HEK293 (cell line): ENCODE results near the gene TMEM60.

Source experiments
- CTCF ChIA-PET: fragments of 350-600 bp; formaldehyde crosslinking; extraction: SDS; loops from one replicate; lab custom pipeline; 2021; ENCODE audit warnings: antibody characterized with exemption; lab: Yijun Ruan, JAX
- POLR2A ChIA-PET: fragments of 300-600 bp; formaldehyde crosslinking; extraction: SDS; loops from one replicate; lab custom pipeline; 2020; ENCODE audit warnings: antibody characterized with exemption, inconsistent platforms; lab: Yijun Ruan, JAX
- H3K27ac ChIP-seq: fragments of 200-500 bp; sonication (Bioruptor generic); 2 replicates; pipeline ENCODE4 v1.5.1; 2014; ENCODE audit warnings: low read depth, low read length, control low read depth, inconsistent platforms; ENCODE audit errors: extremely low read depth
- H3K36me3 ChIP-seq, 2 experiments: fragments of 200-500 bp in 1 of 2; sonication (Bioruptor generic) in 1 of 2; 1 replicate in 1 of 2; 2 replicates in 1 of 2; pipeline ENCODE4 v1.5.1; 2014 to 2017; ENCODE audit warnings: inconsistent platforms in 2 of 2, low read length in 2 of 2; ENCODE audit not compliant: control insufficient read depth in 2 of 2, insufficient read depth in 1 of 2
- H3K4me1 ChIP-seq: fragments of 200-500 bp; sonication (Bioruptor generic); 2 replicates; pipeline ENCODE4 v1.5.1; 2014; ENCODE audit warnings: mild to moderate bottlenecking, low read length, inconsistent platforms; ENCODE audit not compliant: control insufficient read depth, insufficient read depth
- H3K4me3 ChIP-seq: 2 replicates; pipeline ENCODE4 v1.5.1; 2011; ENCODE audit warnings: low read depth, mild to moderate bottlenecking, control low read depth, low read length, moderate library complexity
- H3K9me3 ChIP-seq: fragments of 200-500 bp; sonication (Bioruptor generic); 2 replicates; pipeline ENCODE4 v1.5.1; 2014; ENCODE audit warnings: low read depth, low read length, inconsistent platforms; ENCODE audit not compliant: control insufficient read depth, insufficient read depth
- FEZF1 ChIP-seq: fragments of 450-650 bp; formaldehyde crosslinking; IDR thresholded peaks from 2 replicates; pipeline ENCODE4 v1.5.1; 2016; ENCODE audit warnings: missing biosample characterization, missing genetic modification characterization
- KLF1 ChIP-seq: fragments of 450-650 bp; formaldehyde crosslinking; IDR thresholded peaks from 2 replicates; pipeline ENCODE4 v1.5.1; 2016; ENCODE audit warnings: missing biosample characterization, missing genetic modification characterization
- PRDM1 ChIP-seq: fragments of 450-650 bp; formaldehyde crosslinking; IDR thresholded peaks from 2 replicates; pipeline ENCODE4; 2016; ENCODE audit warnings: missing biosample characterization, missing genetic modification characterization
- PRDM6 ChIP-seq: fragments of 450-650 bp; formaldehyde crosslinking; IDR thresholded peaks from 2 replicates; pipeline ENCODE4 v1.5.1; 2017; ENCODE audit warnings: missing biosample characterization, missing genetic modification characterization
- YY1 ChIP-seq: fragments of 450-650 bp; formaldehyde crosslinking; IDR thresholded peaks from 2 replicates; pipeline ENCODE4 v1.5.1; 2018; ENCODE audit warnings: missing biosample characterization, missing genetic modification characterization
- ZBTB26 ChIP-seq: fragments of 450-650 bp; formaldehyde crosslinking; optimal IDR thresholded peaks from 2 replicates; pipeline ENCODE3; 2016; ENCODE audit warnings: missing biosample characterization, mild to moderate bottlenecking, missing genetic modification characterization
- ZEB2 ChIP-seq: fragments of 450-650 bp; formaldehyde crosslinking; IDR thresholded peaks from 2 replicates; pipeline ENCODE4 v1.5.1; 2016; ENCODE audit warnings: missing biosample characterization, missing genetic modification characterization
- ZNF211 ChIP-seq: fragments of 450-650 bp; formaldehyde crosslinking; IDR thresholded peaks from 2 replicates; pipeline ENCODE4 v1.5.1; 2016; ENCODE audit warnings: low read depth, missing biosample characterization, missing genetic modification characterization
- ZNF354C ChIP-seq: fragments of 450-650 bp; formaldehyde crosslinking; IDR thresholded peaks from 2 replicates; pipeline ENCODE4 v1.5.1; 2016; ENCODE audit warnings: missing biosample characterization, missing genetic modification characterization, low read depth, borderline replicate concordance
- ZNF366 ChIP-seq: fragments of 450-650 bp; formaldehyde crosslinking; conservative IDR thresholded peaks from 2 replicates; pipeline ENCODE4 v1.5.1; 2016; ENCODE audit warnings: missing biosample characterization, missing genetic modification characterization
- ZNF529 ChIP-seq: fragments of 450-650 bp; formaldehyde crosslinking; IDR thresholded peaks from 2 replicates; pipeline ENCODE4 v1.5.1; 2017; ENCODE audit warnings: missing genetic modification characterization, missing biosample characterization; ENCODE audit not compliant: insufficient replicate concordance
- ZNF549 ChIP-seq: fragments of 450-650 bp; IDR thresholded peaks from 2 replicates; pipeline ENCODE4 v1.5.1; 2018; ENCODE audit warnings: missing biosample characterization, missing genetic modification characterization, mild to moderate bottlenecking, inconsistent platforms, moderate library complexity
- ZNF561 ChIP-seq: fragments of 450-650 bp; IDR thresholded peaks from 2 replicates; pipeline ENCODE4 v1.5.1; 2018; ENCODE audit warnings: missing biosample characterization, missing genetic modification characterization, borderline replicate concordance
- ZNF621 ChIP-seq: fragments of 450-650 bp; formaldehyde crosslinking; IDR thresholded peaks from 2 replicates; pipeline ENCODE4 v1.5.1; 2017; ENCODE audit warnings: missing biosample characterization, missing genetic modification characterization
- ZNF677 ChIP-seq: fragments of 450-650 bp; IDR thresholded peaks from 2 replicates; pipeline ENCODE4 v1.5.0; 2018; ENCODE audit warnings: missing biosample characterization, mild to moderate bottlenecking, missing genetic modification characterization, moderate library complexity
- ZNF747 ChIP-seq: fragments of 450-650 bp; formaldehyde crosslinking; IDR thresholded peaks from 2 replicates; pipeline ENCODE4 v1.5.1; 2016; ENCODE audit warnings: missing biosample characterization, missing genetic modification characterization
- ZNF785 ChIP-seq: fragments of 450-650 bp; formaldehyde crosslinking; IDR thresholded peaks from 2 replicates; pipeline ENCODE4 v1.5.1; 2016; ENCODE audit warnings: missing biosample characterization, missing genetic modification characterization
- ZNF830 ChIP-seq: fragments of 450-650 bp; IDR thresholded peaks from 2 replicates; pipeline ENCODE4 v1.5.0; 2018; ENCODE audit warnings: missing biosample characterization, missing genetic modification characterization, low read depth, mild to moderate bottlenecking, moderate library complexity
- ZNF843 ChIP-seq: fragments of 450-650 bp; formaldehyde crosslinking; IDR thresholded peaks from 2 replicates; pipeline ENCODE4 v1.5.1; 2016; ENCODE audit warnings: missing biosample characterization, missing genetic modification characterization
- ZSCAN4 ChIP-seq: fragments of 450-650 bp; formaldehyde crosslinking; IDR thresholded peaks from 2 replicates; pipeline ENCODE4 v1.5.1; 2017; ENCODE audit warnings: missing biosample characterization, missing genetic modification characterization
- TF ChIP-seq, protein P1 (sequence below): fragments of 450-650 bp; formaldehyde crosslinking; IDR thresholded peaks from 2 replicates; pipeline ENCODE4 v1.5.1; 2016; ENCODE audit warnings: missing biosample characterization, missing genetic modification characterization
- TF ChIP-seq, protein P2 (sequence below): fragments of 450-650 bp; formaldehyde crosslinking; IDR thresholded peaks from 2 replicates; pipeline ENCODE4 v1.5.1; 2016; ENCODE audit warnings: missing biosample characterization, missing genetic modification characterization
- TF ChIP-seq, protein P3 (sequence below): fragments of 450-650 bp; formaldehyde crosslinking; IDR thresholded peaks from 2 replicates; pipeline ENCODE4 v1.5.1; 2016; ENCODE audit warnings: missing biosample characterization, missing genetic modification characterization
- TF ChIP-seq, protein P4 (sequence below): fragments of 450-650 bp; formaldehyde crosslinking; IDR thresholded peaks from 2 replicates; pipeline ENCODE4 v1.5.1; 2016; ENCODE audit warnings: missing biosample characterization, missing genetic modification characterization

The TMEM60 gene

DNA sequence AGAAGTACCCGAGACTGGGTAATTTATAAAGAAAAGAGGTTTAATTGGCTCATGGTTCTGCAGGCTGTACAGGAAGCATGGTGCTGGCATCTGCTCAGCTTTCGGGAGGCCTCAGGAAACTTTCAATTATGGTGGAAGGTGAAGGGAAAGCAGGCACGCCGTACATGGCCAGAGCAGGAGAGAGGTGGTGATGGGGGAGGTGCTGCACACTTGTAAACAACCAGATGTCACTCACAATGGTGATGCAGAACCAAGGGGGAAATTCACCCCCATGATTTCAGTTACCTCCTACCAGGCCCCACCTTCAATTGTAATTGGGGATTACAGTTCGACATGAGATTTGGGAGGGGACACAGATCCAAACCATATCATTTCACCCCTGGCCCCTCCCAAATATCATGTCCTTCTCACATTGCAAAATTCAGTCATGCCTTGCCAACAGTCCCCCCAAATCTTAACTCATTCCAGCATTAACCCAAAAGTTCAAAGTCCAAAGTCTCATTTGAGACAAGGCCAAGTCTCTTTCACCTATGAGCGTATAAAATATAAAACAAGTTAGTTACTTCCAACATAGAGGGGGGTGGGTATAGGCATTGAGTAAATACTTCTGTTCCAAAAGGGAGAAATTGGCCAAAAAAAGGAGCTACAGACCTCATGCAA, 51.9 kb downstream of the TMEM60 start:
- TF ChIP-seq ZSCAN4 (tag by site-specific recombination), result no peak
- TF ChIP-seq YY1 (tag by site-specific recombination), result no peak
- TF ChIP-seq PRDM6 (tag by site-specific recombination), result no peak
- no peak for TF ChIP-seq ZNF785 (tag by site-specific recombination)
- TF ChIP-seq ZEB2 (tag by site-specific recombination), result no peak
- no peak for TF ChIP-seq ZNF830 (tag by site-specific recombination)
- no peak for TF ChIP-seq ZNF621 (tag by site-specific recombination)
- no peak for TF ChIP-seq ZNF843
- Histone ChIP-seq H3K36me3 (peaks cover 0 to 9% of the 10 kb centered on the region in 2 experiments; a peak in 1 of 3 replicates), H3K27ac (no peak overlapping the region), H3K4me1 (no peaks in the 10 kb centered on the region), H3K4me3 (no peak overlapping the region), H3K9me3 (no peaks in the 10 kb centered on the region)
- ChIA-PET POLR2A (no interaction called here), CTCF (no interaction called here)

DNA sequence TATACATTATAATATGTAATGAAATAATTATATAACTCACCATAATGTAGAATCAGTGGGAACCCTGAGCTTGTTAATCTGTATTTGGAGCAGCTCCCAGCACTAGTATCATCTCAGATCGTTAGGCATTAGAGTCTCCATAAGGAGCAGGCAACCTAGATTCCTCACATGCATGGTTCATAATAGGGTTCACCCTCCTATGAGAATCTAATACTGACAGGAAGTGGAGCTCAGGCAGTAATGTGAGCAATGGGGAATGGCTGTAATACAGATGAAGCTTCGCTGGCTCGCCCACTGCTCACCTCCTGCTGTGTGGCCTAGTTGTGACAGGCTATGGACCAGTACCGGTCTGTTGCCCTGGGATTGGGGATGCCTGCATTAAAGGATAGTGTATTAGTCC, 52.5 kb downstream of the TMEM60 start:
- H3K9me3 ChIP-seq, result no peaks in the 10 kb centered on the region
- H3K4me3 ChIP-seq, result no peak overlapping the region
- TF ChIP-seq, protein P1, sequence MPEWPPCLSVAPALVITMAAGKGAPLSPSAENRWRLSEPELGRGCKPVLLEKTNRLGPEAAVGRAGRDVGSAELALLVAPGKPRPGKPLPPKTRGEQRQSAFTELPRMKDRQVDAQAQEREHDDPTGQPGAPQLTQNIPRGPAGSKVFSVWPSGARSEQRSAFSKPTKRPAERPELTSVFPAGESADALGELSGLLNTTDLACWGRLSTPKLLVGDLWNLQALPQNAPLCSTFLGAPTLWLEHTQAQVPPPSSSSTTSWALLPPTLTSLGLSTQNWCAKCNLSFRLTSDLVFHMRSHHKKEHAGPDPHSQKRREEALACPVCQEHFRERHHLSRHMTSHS (tag by site-specific recombination), result no peak
- TF ChIP-seq ZNF747 (tag by site-specific recombination), result no peak
- TF ChIP-seq, protein P2, sequence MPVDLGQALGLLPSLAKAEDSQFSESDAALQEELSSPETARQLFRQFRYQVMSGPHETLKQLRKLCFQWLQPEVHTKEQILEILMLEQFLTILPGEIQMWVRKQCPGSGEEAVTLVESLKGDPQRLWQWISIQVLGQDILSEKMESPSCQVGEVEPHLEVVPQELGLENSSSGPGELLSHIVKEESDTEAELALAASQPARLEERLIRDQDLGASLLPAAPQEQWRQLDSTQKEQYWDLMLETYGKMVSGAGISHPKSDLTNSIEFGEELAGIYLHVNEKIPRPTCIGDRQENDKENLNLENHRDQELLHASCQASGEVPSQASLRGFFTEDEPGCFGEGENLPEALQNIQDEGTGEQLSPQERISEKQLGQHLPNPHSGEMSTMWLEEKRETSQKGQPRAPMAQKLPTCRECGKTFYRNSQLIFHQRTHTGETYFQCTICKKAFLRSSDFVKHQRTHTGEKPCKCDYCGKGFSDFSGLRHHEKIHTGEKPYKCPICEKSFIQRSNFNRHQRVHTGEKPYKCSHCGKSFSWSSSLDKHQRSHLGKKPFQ (tag by site-specific recombination), result no peak
- no peak for TF ChIP-seq ZNF677 (tag by site-specific recombination)
- no peak for TF ChIP-seq ZNF549 (tag by site-specific recombination)
- TF ChIP-seq ZNF366 (tag by site-specific recombination), result no peak
- no peak for TF ChIP-seq ZNF211 (tag by site-specific recombination)
- TF ChIP-seq, protein P3, sequence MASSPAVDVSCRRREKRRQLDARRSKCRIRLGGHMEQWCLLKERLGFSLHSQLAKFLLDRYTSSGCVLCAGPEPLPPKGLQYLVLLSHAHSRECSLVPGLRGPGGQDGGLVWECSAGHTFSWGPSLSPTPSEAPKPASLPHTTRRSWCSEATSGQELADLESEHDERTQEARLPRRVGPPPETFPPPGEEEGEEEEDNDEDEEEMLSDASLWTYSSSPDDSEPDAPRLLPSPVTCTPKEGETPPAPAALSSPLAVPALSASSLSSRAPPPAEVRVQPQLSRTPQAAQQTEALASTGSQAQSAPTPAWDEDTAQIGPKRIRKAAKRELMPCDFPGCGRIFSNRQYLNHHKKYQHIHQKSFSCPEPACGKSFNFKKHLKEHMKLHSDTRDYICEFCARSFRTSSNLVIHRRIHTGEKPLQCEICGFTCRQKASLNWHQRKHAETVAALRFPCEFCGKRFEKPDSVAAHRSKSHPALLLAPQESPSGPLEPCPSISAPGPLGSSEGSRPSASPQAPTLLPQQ (tag by site-specific recombination), result no peak
- TF ChIP-seq ZNF561, result no peak
- TF ChIP-seq PRDM1 (tag by site-specific recombination), result no peak
- no peak for TF ChIP-seq ZNF354C (tag by site-specific recombination)
- TF ChIP-seq, protein P4, sequence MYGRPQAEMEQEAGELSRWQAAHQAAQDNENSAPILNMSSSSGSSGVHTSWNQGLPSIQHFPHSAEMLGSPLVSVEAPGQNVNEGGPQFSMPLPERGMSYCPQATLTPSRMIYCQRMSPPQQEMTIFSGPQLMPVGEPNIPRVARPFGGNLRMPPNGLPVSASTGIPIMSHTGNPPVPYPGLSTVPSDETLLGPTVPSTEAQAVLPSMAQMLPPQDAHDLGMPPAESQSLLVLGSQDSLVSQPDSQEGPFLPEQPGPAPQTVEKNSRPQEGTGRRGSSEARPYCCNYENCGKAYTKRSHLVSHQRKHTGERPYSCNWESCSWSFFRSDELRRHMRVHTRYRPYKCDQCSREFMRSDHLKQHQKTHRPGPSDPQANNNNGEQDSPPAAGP, result no peak
- TF ChIP-seq ZNF529, result no peak
- TF ChIP-seq FEZF1, result no peak
- TF ChIP-seq KLF1, result no peak
- TF ChIP-seq ZBTB26, result no peak
- TF ChIP-seq, all 188 proteins: peak for 0
- ChIA-PET CTCF (no interaction called here), POLR2A (no interaction called here)
- Histone ChIP-seq H3K4me1 (no peaks in the 10 kb centered on the region), H3K27ac (no peak overlapping the region), H3K36me3 (peaks cover 0 to 9% of the 10 kb centered on the region in 2 experiments; a peak in 1 of 3 replicates)
